Spinal cord (tissue), 10 donors: Measurements from ENCODE around the gene ANO4. TPM values are rescaled to one million over a fixed set of nuclear protein-coding genes. Genes with fewer than 3 reads are reported as not detected.

Source experiments
- DNase-seq, 6 donors: peaks; one replicate each; pipeline versions ENCODE4 v3.0.0 to v3.0.0-alpha.2; 2013 to 2015; ENCODE audit warnings: low spot score in 6 of 6, low read depth in 4 of 6
- H3K27ac ChIP-seq: one replicate; pipeline ENCODE4 v1.5.1; 2013; ENCODE audit warnings: low read depth, low read length, control low read depth
- H3K27me3 ChIP-seq: one replicate; pipeline ENCODE4 v1.6.1; 2013; ENCODE audit warnings: low read length; ENCODE audit not compliant: control insufficient read depth, insufficient read depth
- H3K36me3 ChIP-seq: one replicate; pipeline ENCODE4 v1.6.1; 2013; ENCODE audit warnings: low read length; ENCODE audit not compliant: control insufficient read depth, insufficient read depth
- H3K4me1 ChIP-seq: one replicate; pipeline ENCODE4 v1.6.1; 2013; ENCODE audit warnings: low read length; ENCODE audit not compliant: control insufficient read depth, insufficient read depth
- H3K4me3 ChIP-seq: one replicate; pipeline ENCODE4 v1.5.1; 2013; ENCODE audit warnings: low read depth, low read length, control low read depth
- H3K9me3 ChIP-seq: one replicate; pipeline ENCODE4 v1.6.1; 2013; ENCODE audit warnings: low read length; ENCODE audit not compliant: control insufficient read depth, insufficient read depth
- WGBS: methylation state at CpG from one replicate; pipeline ENCODE4 v1.1.5; 2013; ENCODE audit warnings: missing lambda C conversion rate; ENCODE audit not compliant: insufficient coverage; 5-methylcytosine and 5-hydroxymethylcytosine counted together
- polyA plus RNA-seq, 2 donors: library from polyadenylated mRNA; unstranded; fragments of 120-200 nt; gene quantifications; one replicate each; pipeline ENCODE4 v1.2.1, GENCODE V29; 2013; ENCODE audit not compliant: insufficient read length in 2 of 2
- total RNA-seq, 2 donors: library from RNA; depleted of rRNA in 1 of 2; stranded (reverse); fragments of 120-200 nt in 1 of 2; fragments of >200 nt in 1 of 2; gene quantifications; one replicate each; pipeline versions ENCODE4 v1.2.3 to v1.2.4, GENCODE V29; 2013 to 2014
- donor health status: healthy.

The ANO4 gene
- total and polyA plus RNA-seq, 4 donors: 14.5 to 47.1 (median 22.7) TPM

- no peak overlapping the region for H3K4me3 ChIP-seq
- WGBS: 98% methylated on average over 5 of the region's 5 CpGs
- H3K27me3 ChIP-seq: no peaks in the 10 kb centered on the region
- DNase-seq: no peak
- H3K27ac ChIP-seq: no peak overlapping the region
- no peaks in the 10 kb centered on the region for H3K4me1 ChIP-seq
- no peaks in the 10 kb centered on the region for H3K9me3 ChIP-seq
- H3K36me3 ChIP-seq: no peaks in the 10 kb centered on the region
Observed at GRCh38 chr12:101168001-101168400, 373.4 kb downstream of the ANO4 start.

DNA sequence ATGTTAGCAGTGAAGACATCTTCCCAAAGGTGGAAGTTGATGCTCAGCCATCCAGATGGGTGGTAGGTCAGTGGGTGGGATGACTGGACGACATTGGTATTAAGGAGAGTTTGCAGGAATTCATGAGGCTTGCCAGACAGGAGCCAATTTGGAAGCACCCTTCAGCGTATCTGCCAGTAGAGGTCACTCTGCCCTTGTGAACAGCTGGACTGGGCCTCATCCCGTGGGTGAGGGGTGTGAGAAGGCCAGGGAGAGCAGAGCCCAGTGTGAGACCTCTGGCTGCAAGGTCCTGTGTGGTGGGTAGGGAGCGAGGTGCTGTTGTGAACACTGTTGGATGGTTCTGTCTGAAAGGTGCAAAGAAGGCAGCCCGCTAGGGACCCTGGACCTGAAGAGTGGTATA, 377.7 kb downstream of the ANO4 start:
- H3K9me3 ChIP-seq: no peaks in the 10 kb centered on the region
- DNase-seq: no peak
- H3K4me3 ChIP-seq: no peak overlapping the region
- 33% methylated on average over 5 of the region's 5 CpGs for WGBS
- H3K36me3 ChIP-seq: no peaks in the 10 kb centered on the region
- H3K27ac ChIP-seq: no peak overlapping the region
- H3K4me1 ChIP-seq: no peaks in the 10 kb centered on the region
- no peaks in the 10 kb centered on the region for H3K27me3 ChIP-seq

GRCh38 chr12:101173197-101173749, 378.7 kb downstream of the ANO4 start:
- no peaks in the 10 kb centered on the region for H3K4me1 ChIP-seq
- no peaks in the 10 kb centered on the region for H3K9me3 ChIP-seq
- WGBS: 93% methylated on average over 7 of the region's 7 CpGs
- no peak overlapping the region for H3K4me3 ChIP-seq
- H3K27ac ChIP-seq: no peak overlapping the region
- H3K36me3 ChIP-seq: no peaks in the 10 kb centered on the region
- DNase-seq: no peak
- no peaks in the 10 kb centered on the region for H3K27me3 ChIP-seq

DNA sequence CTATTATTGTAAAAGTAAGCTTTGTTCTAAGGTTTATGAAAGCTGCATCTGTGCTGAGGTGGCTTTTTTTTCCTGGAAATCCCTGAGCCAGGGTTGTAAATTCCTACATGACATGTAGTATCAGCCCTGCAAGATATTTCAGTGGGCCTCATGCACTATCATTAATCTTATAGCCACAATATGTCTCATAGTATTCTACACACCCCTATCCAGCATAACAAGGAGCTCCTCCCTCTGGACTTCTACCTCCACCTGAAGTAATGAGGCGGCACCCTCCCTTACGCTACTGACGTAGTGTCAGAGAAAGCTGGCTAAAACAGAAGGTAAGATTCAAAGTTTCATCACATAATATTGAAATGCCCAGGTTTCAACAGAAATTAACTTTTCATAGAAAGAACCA, 380.0 kb downstream of the ANO4 start:
- DNase-seq: no peak
- Histone ChIP-seq H3K4me1 (no peaks in the 10 kb centered on the region), H3K27ac (no peak overlapping the region), H3K9me3 (no peaks in the 10 kb centered on the region), H3K27me3 (no peaks in the 10 kb centered on the region), H3K36me3 (no peaks in the 10 kb centered on the region), H3K4me3 (no peak overlapping the region)
- WGBS: no CpG with 5 or more reads among the region's 3 CpGs

Other genes starting within 250 kb of the ANO4 start
- gene GAS2L3, start 221.1 kb upstream of the ANO4 start, total RNA-seq: 100 to 1,000 TPM in 1 of 2 donors, 10 to 100 TPM in 1; 37.7 to 121 TPM
- 10 to 100 TPM; 15.2 to 25.5 TPM for gene GAS2L3, start 221.1 kb upstream of the ANO4 start, polyA plus RNA-seq